ENCODE results near the gene KLF15.

DNA sequence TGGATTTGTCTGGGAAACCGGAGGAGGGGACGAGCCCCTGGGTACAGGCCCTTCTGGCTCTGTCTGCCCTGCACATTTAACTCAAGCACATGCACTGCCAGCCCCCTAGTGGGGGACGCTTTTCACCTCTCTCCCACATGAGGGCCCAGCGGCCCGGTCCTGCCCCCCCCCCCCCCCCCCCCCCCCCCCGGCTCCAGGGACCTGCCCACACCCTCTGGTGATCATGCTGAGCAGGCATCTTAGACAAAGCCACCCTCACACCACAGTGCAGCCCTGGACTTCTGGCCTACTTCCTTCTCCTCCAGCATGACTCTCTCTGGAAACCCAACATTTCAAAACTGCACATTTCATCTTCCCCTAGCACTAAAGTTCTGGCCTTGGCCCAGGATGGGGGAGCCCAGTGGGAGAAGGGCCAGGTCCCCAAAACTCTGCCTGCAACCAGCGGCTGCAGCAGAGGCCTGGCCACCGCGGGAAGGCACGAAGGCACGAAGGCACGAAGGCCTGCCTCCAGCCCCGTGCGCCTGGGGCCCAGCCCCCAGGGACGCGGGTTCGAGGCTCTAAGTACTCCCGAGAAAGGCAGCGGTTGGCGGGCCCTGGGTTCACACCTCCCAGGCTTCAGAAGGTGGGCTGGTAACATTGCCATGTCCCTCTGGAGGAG, 14.1 kb downstream of the KLF15 start:
- no peak for TF ChIP-seq EZH2phosphoT487 (IDR thresholded peaks at IDR 0.05; ENCODE audit: borderline replicate concordance, low read length)
- TF ChIP-seq, protein P1, sequence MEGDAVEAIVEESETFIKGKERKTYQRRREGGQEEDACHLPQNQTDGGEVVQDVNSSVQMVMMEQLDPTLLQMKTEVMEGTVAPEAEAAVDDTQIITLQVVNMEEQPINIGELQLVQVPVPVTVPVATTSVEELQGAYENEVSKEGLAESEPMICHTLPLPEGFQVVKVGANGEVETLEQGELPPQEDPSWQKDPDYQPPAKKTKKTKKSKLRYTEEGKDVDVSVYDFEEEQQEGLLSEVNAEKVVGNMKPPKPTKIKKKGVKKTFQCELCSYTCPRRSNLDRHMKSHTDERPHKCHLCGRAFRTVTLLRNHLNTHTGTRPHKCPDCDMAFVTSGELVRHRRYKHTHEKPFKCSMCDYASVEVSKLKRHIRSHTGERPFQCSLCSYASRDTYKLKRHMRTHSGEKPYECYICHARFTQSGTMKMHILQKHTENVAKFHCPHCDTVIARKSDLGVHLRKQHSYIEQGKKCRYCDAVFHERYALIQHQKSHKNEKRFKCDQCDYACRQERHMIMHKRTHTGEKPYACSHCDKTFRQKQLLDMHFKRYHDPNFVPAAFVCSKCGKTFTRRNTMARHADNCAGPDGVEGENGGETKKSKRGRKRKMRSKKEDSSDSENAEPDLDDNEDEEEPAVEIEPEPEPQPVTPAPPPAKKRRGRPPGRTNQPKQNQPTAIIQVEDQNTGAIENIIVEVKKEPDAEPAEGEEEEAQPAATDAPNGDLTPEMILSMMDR (IDR thresholded peaks at IDR 0.05; ENCODE audit: low read depth, low read length, poor library complexity, severe bottlenecking): no peak
